GM18498 (cell line): Measurements from ENCODE around the gene SLC25A30.
"Not testable (repeated sequence)": the region's sequence is repeated elsewhere in the genome, so short reads cannot be mapped to it uniquely, and the experiment has no call there.

Source experiments
- ATAC-seq: cut with Tn5 transposase; IDR thresholded peaks from one replicate; pipeline ENCODE4 v1.9.1; 2021; ENCODE audit warnings: mild to moderate bottlenecking, moderate library complexity; ENCODE audit not compliant: unreplicated experiment

The SLC25A30 gene

GRCh38 chr13:45433381-45433790 is 15.2 kb upstream of the SLC25A30 start:
- no peak for ATAC-seq

- no peak for ATAC-seq
Observed at GRCh38 chr13:45432737-45433380, 14.7 kb upstream of the SLC25A30 start.

GRCh38 chr13:45426056-45426841 is 8.1 kb upstream of the SLC25A30 start:
- ATAC-seq = not testable (repeated sequence)

GRCh38 chr13:45422731-45423292 is 4.6 kb upstream of the SLC25A30 start:
- no peak for ATAC-seq

- no peak for ATAC-seq
Observed at GRCh38 chr13:45419945-45420344, 1.8 kb upstream of the SLC25A30 start.

- ATAC-seq = not testable (repeated sequence)
Observed at GRCh38 chr13:45419389-45419788, 1.2 kb upstream of the SLC25A30 start.

- no peak for ATAC-seq
Observed at GRCh38 chr13:45416516-45417128, 1.6 kb downstream of the SLC25A30 start.

- no peak for ATAC-seq
Observed at GRCh38 chr13:45415112-45415511, 3.1 kb downstream of the SLC25A30 start.

- ATAC-seq = no peak
Observed at GRCh38 chr13:45413826-45414307, 4.3 kb downstream of the SLC25A30 start.

GRCh38 chr13:45412274-45413049 is 5.7 kb downstream of the SLC25A30 start:
- no peak for ATAC-seq

GRCh38 chr13:45411631-45412030 is 6.5 kb downstream of the SLC25A30 start:
- no peak for ATAC-seq

- ATAC-seq = no peak
Observed at GRCh38 chr13:45411221-45411620, 7.0 kb downstream of the SLC25A30 start.

- ATAC-seq = no peak
Observed at GRCh38 chr13:45410466-45410865, 7.7 kb downstream of the SLC25A30 start.

- ATAC-seq = no peak
Observed at GRCh38 chr13:45410001-45410400, 8.2 kb downstream of the SLC25A30 start.

GRCh38 chr13:45406421-45406820 is 11.8 kb downstream of the SLC25A30 start:
- no peak for ATAC-seq

- no peak for ATAC-seq
Observed at GRCh38 chr13:45403081-45403480, 15.1 kb downstream of the SLC25A30 start.

GRCh38 chr13:45402641-45403040 is 15.5 kb downstream of the SLC25A30 start:
- ATAC-seq = no peak

- no peak for ATAC-seq
Observed at GRCh38 chr13:45401314-45401713, 16.9 kb downstream of the SLC25A30 start.

- no peak for ATAC-seq
Observed at GRCh38 chr13:45398877-45399276, 19.3 kb downstream of the SLC25A30 start.

- ATAC-seq = no peak
Observed at GRCh38 chr13:45396533-45397095, 21.6 kb downstream of the SLC25A30 start.
